ENCODE data around the gene RAB3B.
"Not testable (repeated sequence)": the region's sequence is repeated elsewhere in the genome, so short reads cannot be mapped to it uniquely, and the experiment has no call there.

RAB3B gene

DNA sequence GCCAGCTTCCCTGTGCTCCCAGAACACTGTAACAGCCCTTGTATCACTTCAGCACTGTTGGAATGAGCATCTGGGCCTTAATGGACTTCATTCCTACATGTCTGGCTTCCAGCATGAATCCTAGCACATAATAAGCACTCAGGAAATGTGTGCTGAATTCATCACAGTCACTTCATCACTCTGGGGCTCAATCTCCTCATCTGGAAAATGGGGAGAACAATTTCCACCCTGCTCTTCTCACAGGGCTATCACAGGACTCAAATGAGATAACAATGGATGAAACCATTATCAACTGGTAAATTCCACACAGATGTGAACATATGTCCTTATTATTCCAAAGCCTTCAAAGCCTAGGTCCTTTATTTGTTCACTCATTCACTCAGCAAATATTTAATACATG is 12.4 kb downstream of the RAB3B start:
- Mint-ChIP-seq H3K36me3 (ENCODE audit: low read depth) (peaks cover 8% of the 10 kb centered on the region), H3K4me1 (no peaks in the 10 kb centered on the region), H3K27me3 (ENCODE audit: low read depth, poor library complexity) (peaks cover 3% of the 10 kb centered on the region), H3K4me3 (no peak overlapping the region), H3K27ac (peak overlapping the region; percentile 33), H3K9me3 (no peaks in the 10 kb centered on the region)
- TF ChIP-seq, protein P1, sequence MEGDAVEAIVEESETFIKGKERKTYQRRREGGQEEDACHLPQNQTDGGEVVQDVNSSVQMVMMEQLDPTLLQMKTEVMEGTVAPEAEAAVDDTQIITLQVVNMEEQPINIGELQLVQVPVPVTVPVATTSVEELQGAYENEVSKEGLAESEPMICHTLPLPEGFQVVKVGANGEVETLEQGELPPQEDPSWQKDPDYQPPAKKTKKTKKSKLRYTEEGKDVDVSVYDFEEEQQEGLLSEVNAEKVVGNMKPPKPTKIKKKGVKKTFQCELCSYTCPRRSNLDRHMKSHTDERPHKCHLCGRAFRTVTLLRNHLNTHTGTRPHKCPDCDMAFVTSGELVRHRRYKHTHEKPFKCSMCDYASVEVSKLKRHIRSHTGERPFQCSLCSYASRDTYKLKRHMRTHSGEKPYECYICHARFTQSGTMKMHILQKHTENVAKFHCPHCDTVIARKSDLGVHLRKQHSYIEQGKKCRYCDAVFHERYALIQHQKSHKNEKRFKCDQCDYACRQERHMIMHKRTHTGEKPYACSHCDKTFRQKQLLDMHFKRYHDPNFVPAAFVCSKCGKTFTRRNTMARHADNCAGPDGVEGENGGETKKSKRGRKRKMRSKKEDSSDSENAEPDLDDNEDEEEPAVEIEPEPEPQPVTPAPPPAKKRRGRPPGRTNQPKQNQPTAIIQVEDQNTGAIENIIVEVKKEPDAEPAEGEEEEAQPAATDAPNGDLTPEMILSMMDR (IDR thresholded peaks at IDR 0.05), result no peak
- DNase-seq, result no peak

DNA sequence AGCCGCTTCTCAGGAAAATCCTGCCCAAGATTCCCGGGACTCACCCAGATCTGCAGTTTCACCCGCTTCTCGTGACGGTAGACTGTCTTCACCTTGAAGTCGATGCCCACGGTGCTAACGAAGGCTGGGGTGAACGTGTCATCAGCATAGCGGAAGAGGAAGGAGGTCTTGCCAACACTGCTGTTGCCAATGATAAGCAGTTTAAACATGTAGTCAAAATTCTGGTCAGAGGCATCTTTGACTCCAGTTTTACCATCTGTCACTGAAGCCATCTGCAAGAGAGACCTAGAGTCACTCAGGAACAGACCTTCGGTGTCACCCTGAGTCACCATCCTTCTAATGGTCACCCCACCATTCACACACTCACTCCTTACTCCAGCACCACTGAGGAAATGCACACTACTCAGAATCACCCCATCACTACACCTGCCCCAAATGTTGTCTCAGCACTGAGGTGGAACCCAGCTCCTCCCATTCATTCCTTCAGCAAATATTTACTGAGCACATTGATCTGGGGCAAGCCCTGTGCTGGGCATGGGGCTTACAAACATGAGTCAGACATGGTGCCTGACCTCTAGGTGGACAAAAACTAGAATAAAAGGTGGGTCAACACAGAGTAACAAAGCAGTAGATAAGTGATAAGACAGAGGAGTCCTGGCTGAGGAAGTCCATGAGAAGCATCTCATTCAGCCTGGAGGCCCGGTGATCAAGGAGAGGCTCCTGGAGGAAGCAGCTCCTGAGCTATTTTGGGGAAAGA is 13.5 kb downstream of the RAB3B start:
- no peaks in the 10 kb centered on the region for H3K9me3 Mint-ChIP-seq

DNA sequence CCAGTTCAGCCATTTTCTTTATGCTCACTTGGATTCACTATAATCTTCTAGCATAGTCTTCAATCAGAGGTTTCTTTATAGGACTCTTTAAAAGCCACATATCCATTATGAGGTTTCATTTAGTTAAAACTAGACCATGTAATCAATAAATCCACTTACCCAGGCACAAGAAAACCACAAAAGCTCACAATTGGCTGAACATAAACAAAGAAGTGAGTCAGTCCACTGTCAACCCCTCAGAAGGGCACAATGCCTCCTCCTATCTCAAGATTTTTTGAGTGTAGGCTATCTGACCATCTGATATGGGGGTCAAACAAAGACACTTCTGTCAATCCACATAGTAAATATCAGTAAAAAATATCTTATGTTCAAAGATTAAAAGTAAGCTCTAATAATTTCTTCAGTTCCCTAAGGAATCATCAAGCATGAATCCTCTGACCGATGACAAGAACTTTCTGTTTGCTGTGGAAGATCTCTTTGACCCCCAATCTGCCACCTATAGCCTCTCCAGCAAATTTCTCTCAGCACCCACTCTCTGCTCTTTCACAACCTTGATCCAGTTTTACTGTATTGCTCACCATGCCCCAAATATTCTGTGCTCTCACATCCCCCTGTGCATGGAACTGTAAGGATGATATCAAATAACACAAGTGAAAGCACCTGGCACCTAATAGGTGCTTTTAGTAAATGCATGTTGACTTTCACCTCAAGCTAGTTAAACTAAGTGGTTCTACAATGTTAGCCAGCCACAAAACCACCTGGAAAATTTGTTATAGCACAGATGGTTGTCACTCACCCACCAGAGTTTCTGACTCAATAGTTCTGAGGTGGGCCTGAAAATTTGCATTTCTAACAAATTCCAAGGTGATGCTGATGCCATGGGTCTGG is 16.7 kb downstream of the RAB3B start:
- H3K36me3 Mint-ChIP-seq (ENCODE audit: low read depth), result peaks cover 9% of the 10 kb centered on the region
- H3K9me3 Mint-ChIP-seq, result no peaks in the 10 kb centered on the region
- no peaks in the 10 kb centered on the region for H3K27me3 Mint-ChIP-seq (ENCODE audit: low read depth, poor library complexity)
- TF ChIP-seq, protein P1 (IDR thresholded peaks at IDR 0.05), result no peak
- H3K4me1 Mint-ChIP-seq, result peaks cover 13% of the 10 kb centered on the region
- no peak overlapping the region for H3K4me3 Mint-ChIP-seq
- H3K27ac Mint-ChIP-seq, result no peak overlapping the region
- no peak for DNase-seq

More for the DNA sequence above, 13.5 kb downstream of the RAB3B start:
- Mint-ChIP-seq H3K27me3 (ENCODE audit: low read depth, poor library complexity) (peaks cover 3% of the 10 kb centered on the region), H3K4me3 (no peak overlapping the region), H3K27ac (peak overlapping the region; percentile 20), H3K4me1 (peaks cover 6% of the 10 kb centered on the region), H3K36me3 (ENCODE audit: low read depth) (peaks cover 8% of the 10 kb centered on the region)
- TF ChIP-seq, protein P1 (IDR thresholded peaks at IDR 0.05), result no peak
- DNase-seq, result no peak

DNA sequence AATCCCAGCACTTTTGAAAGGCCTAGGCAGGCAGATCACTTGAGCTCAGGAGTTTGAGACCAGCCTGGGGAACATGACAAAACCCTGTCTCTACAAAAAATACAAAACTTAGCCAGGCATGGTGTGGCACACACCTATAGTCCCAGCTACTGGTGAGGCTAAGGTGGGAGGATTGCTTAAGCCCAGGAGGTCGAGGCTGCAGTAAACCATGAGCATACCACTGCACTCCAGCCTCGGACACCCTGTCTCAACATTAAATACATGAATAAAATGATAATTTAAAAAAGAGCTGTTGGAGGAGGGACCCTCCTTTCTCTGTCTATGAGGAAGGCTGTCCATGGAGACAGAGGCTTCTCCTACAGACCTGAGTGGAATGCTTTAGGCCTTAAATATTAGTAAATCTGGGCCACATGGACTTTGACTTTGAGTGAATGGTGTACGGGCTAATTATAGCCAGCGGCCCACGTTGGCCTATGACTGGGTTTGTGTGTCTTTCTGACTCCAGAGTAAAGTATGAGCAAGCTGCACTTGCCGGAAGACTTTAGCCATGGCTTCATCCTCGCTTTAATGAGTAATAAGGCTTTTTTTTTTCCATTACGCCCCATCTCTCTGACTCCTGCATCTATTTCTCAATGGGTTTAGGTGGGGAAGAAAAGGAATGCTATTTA is 21.3 kb downstream of the RAB3B start:
- Mint-ChIP-seq H3K36me3 (ENCODE audit: low read depth) (peaks cover 13% of the 10 kb centered on the region), H3K4me3 (no peak overlapping the region), H3K27me3 (ENCODE audit: low read depth, poor library complexity) (no peaks in the 10 kb centered on the region), H3K27ac (no peak overlapping the region), H3K9me3 (peaks cover 3% of the 10 kb centered on the region), H3K4me1 (peaks cover 13% of the 10 kb centered on the region)
- no peak for DNase-seq
- TF ChIP-seq, protein P1 (IDR thresholded peaks at IDR 0.05), result no peak

DNA sequence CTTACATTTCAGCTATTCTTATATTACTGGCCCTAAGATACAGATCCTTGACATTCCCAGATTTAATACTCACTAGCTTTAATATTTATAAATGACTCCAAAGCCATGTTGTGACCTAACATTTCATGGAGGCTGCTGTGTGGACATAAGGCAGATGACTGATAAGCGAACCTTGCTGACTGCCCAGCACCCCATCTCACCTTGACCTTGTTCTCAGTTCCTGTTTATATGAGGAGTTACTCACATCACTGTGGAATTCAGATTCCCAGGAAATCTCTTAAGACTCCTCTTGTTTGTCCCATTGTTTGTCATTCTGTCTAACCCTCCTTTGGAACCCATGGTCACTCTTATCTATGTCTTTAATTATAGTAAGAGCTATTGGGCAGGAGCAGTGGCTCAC is 21.9 kb downstream of the RAB3B start:
- no peak for DNase-seq
- peaks cover 3% of the 10 kb centered on the region for H3K9me3 Mint-ChIP-seq
- peaks cover 13% of the 10 kb centered on the region for H3K36me3 Mint-ChIP-seq (ENCODE audit: low read depth)
- H3K27me3 Mint-ChIP-seq (ENCODE audit: low read depth, poor library complexity), result no peaks in the 10 kb centered on the region
- H3K4me1 Mint-ChIP-seq, result peaks cover 13% of the 10 kb centered on the region
- no peak overlapping the region for H3K4me3 Mint-ChIP-seq
- TF ChIP-seq, protein P1 (IDR thresholded peaks at IDR 0.05), result no peak
- no peak overlapping the region for H3K27ac Mint-ChIP-seq

DNA sequence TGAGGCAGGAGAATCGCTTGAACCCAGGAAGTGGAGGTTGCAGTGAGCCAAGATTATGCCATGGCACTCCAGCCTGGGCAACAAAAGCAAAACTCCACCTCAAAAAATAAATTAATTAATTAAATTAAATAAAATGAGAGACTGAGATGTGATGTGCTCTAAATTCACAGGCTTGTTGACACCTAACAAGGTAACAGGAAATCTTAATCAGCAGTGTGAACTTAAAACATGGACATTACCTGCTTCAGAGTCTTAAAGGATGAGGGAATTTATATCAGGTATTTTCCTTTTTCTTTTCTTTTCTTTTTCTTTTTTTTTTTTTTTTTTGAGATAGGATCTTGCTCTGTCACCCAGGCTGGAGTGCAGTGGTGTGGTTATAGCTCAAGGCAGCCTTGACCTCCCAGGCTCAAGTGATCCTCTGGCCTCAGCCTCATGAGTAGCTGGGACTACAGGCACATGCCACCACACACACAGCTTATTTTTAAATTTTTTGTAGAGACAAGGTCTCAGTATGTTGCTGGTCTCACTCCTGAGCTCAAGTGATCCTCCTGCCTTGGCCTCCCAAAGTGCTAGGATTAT is 23.2 kb downstream of the RAB3B start:
- H3K4me3 Mint-ChIP-seq; H3K4me1 Mint-ChIP-seq; H3K9me3 Mint-ChIP-seq; H3K27ac Mint-ChIP-seq; H3K27me3 Mint-ChIP-seq (ENCODE audit: low read depth, poor library complexity); DNase-seq: not testable (repeated sequence)
- H3K36me3 Mint-ChIP-seq (ENCODE audit: low read depth), result peaks cover 13% of the 10 kb centered on the region
